Esophagus muscularis mucosa (tissue), 4 donors: ENCODE measurements around the gene IGFBP6.

Experiments
- EP300 ChIP-seq: sonication (generic); formaldehyde crosslinking; IDR thresholded peaks from one replicate; pipeline ENCODE4 v1.6.1; 2017; ENCODE audit warnings: antibody characterized with exemption
- POLR2A ChIP-seq: fragments of 450-650 bp; IDR thresholded peaks from one replicate; pipeline ENCODE4 v1.6.1; 2017; ENCODE audit warnings: antibody characterized with exemption, moderate library complexity, mild to moderate bottlenecking, low read depth
- TF ChIP-seq, protein P1 (sequence below), 3 experiments: fragments of 200-600 bp in 2 of 3; fragments of 450-650 bp in 1 of 3; sonication (generic) in 2 of 3; IDR thresholded peaks; one replicate each; pipeline ENCODE4 v1.5.1; 2017 to 2019; ENCODE audit warnings: antibody characterized with exemption in 3 of 3, mild to moderate bottlenecking in 2 of 3, moderate library complexity in 1 of 3

DNA sequence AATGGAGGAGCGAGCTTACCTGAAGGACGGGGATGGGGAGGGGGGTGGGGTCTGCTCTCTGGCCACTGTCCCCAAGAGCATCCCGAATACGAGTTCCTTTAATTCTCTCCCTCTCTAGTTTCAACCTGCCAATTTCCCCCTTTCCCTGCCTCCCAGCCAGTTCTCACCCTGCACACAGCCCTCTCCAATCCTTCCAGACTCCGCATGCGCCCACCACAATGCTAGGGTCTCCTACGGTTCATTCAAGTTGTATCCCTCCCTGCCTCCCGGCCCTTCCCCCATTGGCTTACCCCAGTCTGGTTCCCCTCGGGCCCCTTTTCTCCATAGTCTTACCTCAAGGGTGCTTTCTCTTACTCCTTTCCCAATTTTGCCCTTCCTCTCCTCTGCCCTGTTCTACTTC is 708 bp upstream of the IGFBP6 start:
- TF ChIP-seq, protein P1, sequence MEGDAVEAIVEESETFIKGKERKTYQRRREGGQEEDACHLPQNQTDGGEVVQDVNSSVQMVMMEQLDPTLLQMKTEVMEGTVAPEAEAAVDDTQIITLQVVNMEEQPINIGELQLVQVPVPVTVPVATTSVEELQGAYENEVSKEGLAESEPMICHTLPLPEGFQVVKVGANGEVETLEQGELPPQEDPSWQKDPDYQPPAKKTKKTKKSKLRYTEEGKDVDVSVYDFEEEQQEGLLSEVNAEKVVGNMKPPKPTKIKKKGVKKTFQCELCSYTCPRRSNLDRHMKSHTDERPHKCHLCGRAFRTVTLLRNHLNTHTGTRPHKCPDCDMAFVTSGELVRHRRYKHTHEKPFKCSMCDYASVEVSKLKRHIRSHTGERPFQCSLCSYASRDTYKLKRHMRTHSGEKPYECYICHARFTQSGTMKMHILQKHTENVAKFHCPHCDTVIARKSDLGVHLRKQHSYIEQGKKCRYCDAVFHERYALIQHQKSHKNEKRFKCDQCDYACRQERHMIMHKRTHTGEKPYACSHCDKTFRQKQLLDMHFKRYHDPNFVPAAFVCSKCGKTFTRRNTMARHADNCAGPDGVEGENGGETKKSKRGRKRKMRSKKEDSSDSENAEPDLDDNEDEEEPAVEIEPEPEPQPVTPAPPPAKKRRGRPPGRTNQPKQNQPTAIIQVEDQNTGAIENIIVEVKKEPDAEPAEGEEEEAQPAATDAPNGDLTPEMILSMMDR (IDR thresholded peaks at IDR 0.05): no peak
- TF ChIP-seq EP300: no peak
- no peak for TF ChIP-seq POLR2A
